HCT116 (cell line): Measurements from ENCODE around the gene FNDC3A. TPM values are rescaled to one million over a fixed set of nuclear protein-coding genes. Genes with fewer than 3 reads are reported as not detected.

ENCODE experiments used
- ATAC-seq: fragments of 200-7000 bp; cut with Tn5 transposase; 2 replicates; pipeline ENCODE4 v1.9.1; 2020; ENCODE audit warnings: mild to moderate bottlenecking, moderate library complexity
- BruUV-seq: library from RNA; stranded (reverse); fragments of 400-500 nt; replicated peaks from 2 replicates; lab custom pipeline; 2021; lab: Mats Ljungman, UMichigan
- CTCF ChIA-PET: fragments of 300-600 bp; sonication (Branson Sonifier 250); formaldehyde crosslinking; loops from one replicate; lab custom pipeline; 2021; ENCODE audit warnings: antibody characterized with exemption; lab: Charles Lee
- POLR2A ChIA-PET: fragments of 300-600, 350-600 bp; sonication (Branson Sonifier 250); formaldehyde crosslinking; loops from one replicate; lab custom pipeline; 2021; ENCODE audit warnings: antibody characterized with exemption; lab: Charles Lee
- RAD21 ChIA-PET, 2 experiments: fragments of 300-600 bp; sonication (Branson Sonifier 250); formaldehyde crosslinking; loops; one replicate each; lab custom pipeline; 2023; ENCODE audit warnings: low total read pairs in 2 of 2; ENCODE audit not compliant: uncharacterized antibody in 2 of 2, unreplicated experiment in 2 of 2, low non-redundant PET in 1 of 2; lab: Charles Lee
- DNase-seq: peaks from one replicate; pipeline ENCODE4 v3.0.0-alpha.2; 2010; ENCODE audit warnings: low read depth, low spot score
- H2AFZ ChIP-seq: fragments of 200-600 bp; shearing (Covaris generic), sonication (generic); 2 replicates; pipeline ENCODE4 v1.6.1; 2017; ENCODE audit warnings: low read depth, mixed run types, mixed read lengths, antibody characterized with exemption, low read length; ENCODE audit not compliant: poor library complexity, severe bottlenecking
- H3K27ac ChIP-seq: 2 replicates; pipeline ENCODE4 v1.5.1; 2012; ENCODE audit warnings: low read depth, low read length
- H3K27me3 ChIP-seq: fragments of 200-600 bp; sonication (generic); 2 replicates; pipeline ENCODE4 v1.6.1; 2016; ENCODE audit warnings: mixed run types, low read length, mixed read lengths; ENCODE audit not compliant: insufficient read depth
- H3K36me3 ChIP-seq, 2 experiments: fragments of 200-500 bp in 1 of 2; fragments of 200-600 bp in 1 of 2; sonication (Bioruptor generic) in 1 of 2; sonication (generic) in 1 of 2; 2 replicates each; pipeline versions ENCODE4 v1.5.1 to v1.6.1; 2014 to 2016; ENCODE audit warnings: low read length in 2 of 2, inconsistent platforms in 1 of 2, mixed read lengths in 1 of 2, mixed run types in 1 of 2; ENCODE audit not compliant: insufficient read depth in 2 of 2, control insufficient read depth in 1 of 2
- H3K4me1 ChIP-seq, 2 experiments: fragments of 200-600 bp in 1 of 2; sonication (generic) in 1 of 2; 2 replicates each; pipeline versions ENCODE4 v1.5.1 to v1.6.1; 2012 to 2017; ENCODE audit warnings: low read length in 2 of 2, inconsistent platforms in 1 of 2, mild to moderate bottlenecking in 1 of 2, mixed read lengths in 1 of 2, mixed run types in 1 of 2, moderate library complexity in 1 of 2; ENCODE audit not compliant: insufficient read depth in 2 of 2, control insufficient read depth in 1 of 2
- H3K4me2 ChIP-seq: fragments of 200-600 bp; sonication (generic); 2 replicates; pipeline ENCODE4 v1.6.1; 2017; ENCODE audit warnings: mixed run types, low read length, mixed read lengths
- H3K4me3 ChIP-seq, 2 experiments: fragments of 200-600 bp in 1 of 2; sonication (generic) in 1 of 2; replicated peaks in 1 of 2; 2 replicates each; pipeline ENCODE4 v1.5.1; 2011 to 2016; ENCODE audit warnings: low read length in 2 of 2, control low read depth in 1 of 2, low read depth in 1 of 2, mild to moderate bottlenecking in 1 of 2, mixed read lengths in 1 of 2, mixed run types in 1 of 2
- H3K79me2 ChIP-seq: fragments of 200-600 bp; sonication (generic); 2 replicates; pipeline ENCODE4 v1.6.1; 2017; ENCODE audit warnings: mild to moderate bottlenecking, mixed run types, low read length, moderate library complexity, mixed read lengths; ENCODE audit not compliant: insufficient read depth
- H3K9ac ChIP-seq: fragments of 200-600 bp; sonication (generic); 2 replicates; pipeline ENCODE4 v1.6.1; 2016; ENCODE audit warnings: low read length, mixed read lengths
- H3K9me2 ChIP-seq: fragments of 200-600 bp; sonication (generic), shearing (Covaris generic); 2 replicates; pipeline ENCODE4 v1.6.1; 2017; ENCODE audit warnings: mixed run types, mild to moderate bottlenecking, moderate library complexity; ENCODE audit not compliant: insufficient read depth
- H3K9me3 ChIP-seq, 2 experiments: fragments of 200-500 bp in 1 of 2; fragments of 200-600 bp in 1 of 2; sonication (Bioruptor generic) in 1 of 2; sonication (generic) in 1 of 2; 2 replicates each; pipeline ENCODE4 v1.6.1; 2014 to 2017; ENCODE audit warnings: low read length in 2 of 2, mixed read lengths in 2 of 2, inconsistent platforms in 1 of 2, low read depth in 1 of 2, mild to moderate bottlenecking in 1 of 2, mixed run types in 1 of 2, moderate library complexity in 1 of 2; ENCODE audit not compliant: control insufficient read depth in 1 of 2, insufficient read depth in 1 of 2
- H4K20me1 ChIP-seq: fragments of 200-600 bp; sonication (generic), shearing (Covaris generic); 2 replicates; pipeline ENCODE4 v1.6.1; 2017; ENCODE audit warnings: mixed run types, mild to moderate bottlenecking, moderate library complexity; ENCODE audit not compliant: insufficient read depth
- ATF3 ChIP-seq: IDR thresholded peaks from 2 replicates; pipeline ENCODE4 v1.6.1; 2012
- CBX3 ChIP-seq: IDR thresholded peaks from 2 replicates; pipeline ENCODE4 v1.6.1; 2012; ENCODE audit warnings: low read depth
- CEBPB ChIP-seq: IDR thresholded peaks from 2 replicates; pipeline ENCODE4 v1.6.1; 2012; ENCODE audit warnings: low read depth
- EZH2phosphoT487 ChIP-seq: fragments of 200-600 bp; IDR thresholded peaks from 2 replicates; pipeline ENCODE4 v1.6.1; 2018; ENCODE audit warnings: antibody characterized with exemption, borderline replicate concordance
- FOSL1 ChIP-seq: IDR thresholded peaks from 2 replicates; pipeline ENCODE4 v1.6.1; 2012; ENCODE audit warnings: low read depth
- JUND ChIP-seq: IDR thresholded peaks from 2 replicates; pipeline ENCODE4 v1.6.1; 2012
- POLR2A ChIP-seq: IDR thresholded peaks from 2 replicates; pipeline ENCODE4 v1.7.0; 2011; ENCODE audit warnings: borderline replicate concordance; ENCODE audit not compliant: insufficient read depth, insufficient read length; ENCODE audit errors: extremely low read depth
- RAD21 ChIP-seq: IDR thresholded peaks from 2 replicates; pipeline ENCODE4 v1.6.1; 2012; ENCODE audit warnings: low read depth, mild to moderate bottlenecking
- REST ChIP-seq: IDR thresholded peaks from 2 replicates; pipeline ENCODE4 v1.6.1; 2012; ENCODE audit warnings: low read depth
- SIN3A ChIP-seq: IDR thresholded peaks from 2 replicates; pipeline ENCODE4 v1.6.1; 2012; ENCODE audit warnings: low read depth
- SP1 ChIP-seq: IDR thresholded peaks from 2 replicates; pipeline ENCODE4 v1.6.1; 2012; ENCODE audit warnings: low read depth
- SRF ChIP-seq: IDR thresholded peaks from 2 replicates; pipeline ENCODE4 v1.6.1; 2012; ENCODE audit warnings: low read depth
- TCF7L2 ChIP-seq: IDR thresholded peaks from 2 replicates; pipeline ENCODE4 v1.7.0; 2011; ENCODE audit warnings: borderline replicate concordance, inconsistent platforms; ENCODE audit not compliant: insufficient read depth, insufficient read length; ENCODE audit errors: extremely low read depth
- YY1 ChIP-seq: IDR thresholded peaks from 2 replicates; pipeline ENCODE4 v1.6.1; 2011; ENCODE audit warnings: low read length, low read depth, moderate library complexity, mild to moderate bottlenecking; ENCODE audit not compliant: insufficient replicate concordance; ENCODE audit errors: extremely low read depth
- ZFX ChIP-seq: fragments of 450-650 bp; IDR thresholded peaks from 2 replicates; pipeline ENCODE4 v1.6.1; 2017
- intact Hi-C: fragments of 100-400 bp; cut with micrococcal nuclease; formaldehyde crosslinking; loops from 2 replicates; pipeline ENCODE4 v1.10.0; 2022
- total RNA-seq: library from RNA; stranded (reverse); gene quantifications from one replicate; pipeline ENCODE4 v1.2.1, GENCODE V29; 2021; ENCODE audit not compliant: unreplicated experiment

FNDC3A gene
- total RNA-seq, 1 experiment from 2014 or later, result 30.5 TPM

DNA sequence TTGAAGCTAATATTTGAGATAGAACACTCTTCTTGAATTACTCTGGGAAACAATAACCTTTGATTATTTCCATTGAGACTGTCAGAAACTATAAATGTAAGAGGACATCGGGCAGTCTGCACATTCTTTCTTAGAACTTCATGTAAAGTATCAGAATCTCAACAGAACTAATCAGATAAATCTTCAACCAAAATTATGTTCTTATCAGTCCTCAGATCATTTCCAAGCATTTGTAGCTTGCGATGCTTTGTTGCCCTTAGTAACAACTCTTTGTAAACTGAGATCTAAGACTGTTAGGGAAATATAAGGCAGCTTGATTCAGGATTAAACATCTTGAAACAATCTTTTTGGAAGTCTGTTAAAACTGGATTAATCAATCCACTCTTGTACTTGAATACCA is 70.3 kb downstream of the FNDC3A start:
- Histone ChIP-seq H3K79me2 (no peaks in the 10 kb centered on the region), H4K20me1 (no peaks in the 10 kb centered on the region), H3K9me3 (no peaks in the 10 kb centered on the region), H3K27me3 (no peaks in the 10 kb centered on the region), H2AFZ (no peak overlapping the region), H3K9me2 (no peaks in the 10 kb centered on the region), H3K4me1 (no peaks in the 10 kb centered on the region), H3K4me3 (no peak overlapping the region), H3K4me2 (no peak overlapping the region), H3K9ac (no peak overlapping the region), H3K36me3 (no peaks in the 10 kb centered on the region; a peak in 1 of 4 replicates), H3K27ac (no peak overlapping the region)
- TF ChIP-seq EZH2phosphoT487, result no peak
- no peak for TF ChIP-seq TCF7L2
- TF ChIP-seq CBX3, result no peak
- no peak for TF ChIP-seq SP1
- no peak for TF ChIP-seq YY1
- no peak for TF ChIP-seq ATF3
- no peak for TF ChIP-seq REST
- TF ChIP-seq JUND, result no peak
- TF ChIP-seq FOSL1, result no peak
- no peak for TF ChIP-seq CEBPB
- no peak for TF ChIP-seq RAD21
- TF ChIP-seq SRF, result no peak
- TF ChIP-seq POLR2A, result no peak
- TF ChIP-seq SIN3A, result no peak
- no peak for TF ChIP-seq ZFX
- ChIA-PET RAD21 (no interaction called here), POLR2A (no interaction called here), CTCF (no interaction called here)
- DNase-seq (no peak), ATAC-seq (no peak)
- intact Hi-C loops, result no loop called here
- BruUV-seq, result no TSS peak
